MM.1S (cell line): Measurements from ENCODE around the gene GSG1L.

Experiments
- DNase-seq: peaks from one replicate; pipeline ENCODE4 v3.0.0-alpha.2; 2015
- H2AFZ ChIP-seq: fragments of 300-600 bp; sonication (generic); 2 replicates; pipeline ENCODE4 v1.6.0; 2016; ENCODE audit warnings: antibody characterized with exemption, low read length
- H3F3A ChIP-seq: fragments of 300-600 bp; sonication (generic); 2 replicates; pipeline ENCODE4 v1.6.1; 2016; ENCODE audit warnings: mild to moderate bottlenecking, antibody characterized with exemption, low read length, moderate library complexity, mixed read lengths; ENCODE audit not compliant: insufficient read depth
- H3K27ac ChIP-seq: fragments of 300-600 bp; sonication (generic); 2 replicates; pipeline ENCODE4 v1.5.1; 2016; ENCODE audit warnings: mild to moderate bottlenecking, low read length
- H3K27me3 ChIP-seq: fragments of 300-600 bp; sonication (generic); replicated peaks from 2 replicates; pipeline ENCODE4 v1.6.0; 2016; ENCODE audit warnings: low read length; ENCODE audit not compliant: insufficient read depth
- H3K36me3 ChIP-seq: fragments of 300-600 bp; sonication (generic); replicated peaks from 2 replicates; pipeline ENCODE4 v1.6.1; 2016; ENCODE audit warnings: mild to moderate bottlenecking, low read length, mixed read lengths; ENCODE audit not compliant: insufficient read depth
- H3K4me1 ChIP-seq: fragments of 300-600 bp; sonication (generic); 2 replicates; pipeline ENCODE4 v1.6.1; 2016; ENCODE audit warnings: low read length, mixed read lengths
- H3K4me2 ChIP-seq: fragments of 300-600 bp; sonication (generic); 2 replicates; pipeline ENCODE4 v1.6.0; 2016; ENCODE audit warnings: low read depth, low read length
- H3K4me3 ChIP-seq: fragments of 300-600 bp; sonication (generic); 2 replicates; pipeline ENCODE4 v1.5.1; 2016; ENCODE audit warnings: low read length, mixed read lengths
- H3K79me2 ChIP-seq: fragments of 300-600 bp; sonication (generic); 2 replicates; pipeline ENCODE4 v1.6.1; 2016; ENCODE audit warnings: mixed run types, low read length, mixed read lengths
- H3K9ac ChIP-seq: fragments of 300-600 bp; sonication (generic); 2 replicates; pipeline ENCODE4 v1.6.1; 2016; ENCODE audit warnings: low read length, mixed read lengths
- H3K9me2 ChIP-seq: fragments of 300-600 bp; sonication (generic); replicated peaks from 2 replicates; pipeline ENCODE4 v1.6.1; 2016; ENCODE audit warnings: mild to moderate bottlenecking, low read length, mixed read lengths; ENCODE audit not compliant: insufficient read depth
- H3K9me3 ChIP-seq: fragments of 300-600 bp; sonication (generic); replicated peaks from 2 replicates; pipeline ENCODE4 v1.6.1; 2016; ENCODE audit warnings: mild to moderate bottlenecking, low read length, mixed read lengths; ENCODE audit not compliant: insufficient read depth
- H4K20me1 ChIP-seq: fragments of 300-600 bp; sonication (generic); 2 replicates; pipeline ENCODE4 v1.6.1; 2016; ENCODE audit warnings: mild to moderate bottlenecking, low read length, moderate library complexity, mixed read lengths; ENCODE audit not compliant: insufficient read depth
- CTCF ChIP-seq: fragments of 300-600 bp; sonication (generic); IDR thresholded peaks from 2 replicates; pipeline ENCODE4 v1.5.1; 2016; ENCODE audit warnings: antibody characterized with exemption, low read length, mixed read lengths
- EZH2 ChIP-seq: fragments of 300-600 bp; sonication (generic); optimal IDR thresholded peaks from 2 replicates; pipeline ENCODE3; 2017; ENCODE audit warnings: low read depth, mild to moderate bottlenecking, antibody characterized with exemption, low read length, mixed read lengths
- EZH2phosphoT487 ChIP-seq: fragments of 300-600 bp; sonication (generic); IDR thresholded peaks from 2 replicates; pipeline ENCODE4 v1.6.1; 2018; ENCODE audit warnings: antibody characterized with exemption, low read length

GSG1L gene

DNA sequence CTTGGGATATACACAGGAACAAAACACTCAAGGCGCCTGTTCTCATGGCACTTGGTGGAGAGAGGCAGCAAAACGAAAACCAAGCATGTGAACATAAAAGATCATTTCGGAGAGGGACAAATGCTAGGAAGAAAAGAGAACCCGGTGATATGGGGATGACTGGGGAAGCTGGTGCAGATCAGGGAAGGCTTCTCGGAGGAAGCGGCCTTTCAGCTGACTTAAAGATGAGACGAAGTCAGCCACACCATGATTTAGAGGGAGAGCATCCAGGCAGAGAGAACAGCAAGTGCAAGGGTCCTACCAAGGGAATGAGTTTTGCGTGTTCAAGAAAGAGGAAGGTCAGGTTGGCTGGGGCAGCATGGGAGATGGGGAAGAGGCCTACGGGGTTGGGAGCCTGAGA, 262.7 kb downstream of the GSG1L start:
- H3K9me2 ChIP-seq: no peaks in the 10 kb centered on the region
- H3K36me3 ChIP-seq: no peaks in the 10 kb centered on the region
- H3K79me2 ChIP-seq: no peaks in the 10 kb centered on the region
- no peaks in the 10 kb centered on the region for H3K9me3 ChIP-seq
- H2AFZ ChIP-seq: no peak overlapping the region
- H3K27me3 ChIP-seq: peaks cover 51% of the 10 kb centered on the region
- H4K20me1 ChIP-seq: no peaks in the 10 kb centered on the region
- no peak overlapping the region for H3K4me2 ChIP-seq
- H3K9ac ChIP-seq: no peak overlapping the region
- no peaks in the 10 kb centered on the region for H3K4me1 ChIP-seq
- TF ChIP-seq CTCF (no peak), EZH2phosphoT487 (no peak), EZH2 (no peak)
- H3K4me3 ChIP-seq: no peak overlapping the region
- no peaks in the 10 kb centered on the region for H3F3A ChIP-seq
- no peak for DNase-seq
- H3K27ac ChIP-seq: no peak overlapping the region

- Histone ChIP-seq H3K36me3 (no peaks in the 10 kb centered on the region), H3K4me2 (no peak overlapping the region), H3K9me3 (no peaks in the 10 kb centered on the region), H3K79me2 (no peaks in the 10 kb centered on the region), H3K9me2 (no peaks in the 10 kb centered on the region), H2AFZ (no peak overlapping the region), H3K4me3 (no peak overlapping the region), H3K27me3 (peaks cover 55% of the 10 kb centered on the region), H3K27ac (no peak overlapping the region), H4K20me1 (no peaks in the 10 kb centered on the region), H3F3A (no peaks in the 10 kb centered on the region), H3K4me1 (no peaks in the 10 kb centered on the region), H3K9ac (no peak overlapping the region)
- no peak for DNase-seq
- TF ChIP-seq EZH2 (no peak), EZH2phosphoT487 (no peak), CTCF (no peak)
These were observed 263.6 kb downstream of the GSG1L start for GRCh38 chr16:27799896-27800295.

- Histone ChIP-seq H3F3A (no peaks in the 10 kb centered on the region), H4K20me1 (no peaks in the 10 kb centered on the region), H3K4me2 (no peak overlapping the region), H3K4me1 (no peaks in the 10 kb centered on the region), H3K27me3 (peaks cover 49% of the 10 kb centered on the region), H3K9me3 (no peaks in the 10 kb centered on the region), H3K36me3 (no peaks in the 10 kb centered on the region), H3K27ac (no peak overlapping the region), H3K79me2 (no peaks in the 10 kb centered on the region), H2AFZ (no peak overlapping the region), H3K4me3 (no peak overlapping the region), H3K9ac (no peak overlapping the region), H3K9me2 (no peaks in the 10 kb centered on the region)
- DNase-seq: no peak
- TF ChIP-seq EZH2phosphoT487 (no peak), CTCF (no peak), EZH2 (no peak)
These were observed 265.3 kb downstream of the GSG1L start for GRCh38 chr16:27798241-27798640.
